ENCODE data around the gene TRAF3IP1. TPM values are rescaled to one million over a fixed set of nuclear protein-coding genes. Genes with fewer than 3 reads are reported as not detected.

The TRAF3IP1 gene
- total and polyA plus RNA-seq, 10 donors: 2.6 to 19.2 (median 8.8) TPM

- Histone ChIP-seq H3K27ac (no peak overlapping the region), H3K4me1 (no peaks in the 10 kb centered on the region), H3K27me3 (replicated peaks in 1 of 7) (no peaks in the 10 kb centered on the region), H3K36me3 (peaks cover 0 to 40% (median 10%) of the 10 kb centered on the region in 6 donors), H3K4me3 (no peak overlapping the region), H3K9me3 (no peaks in the 10 kb centered on the region)
- no peak for TF ChIP-seq CTCF (IDR thresholded peaks at IDR 0.05 in 8 of 11, conservative IDR thresholded peaks at IDR 0.05 in 3 of 11)
- TF ChIP-seq POLR2AphosphoS5 (IDR thresholded peaks at IDR 0.05): no peak
- no peak for DNase-seq
- intact Hi-C loops (cut with DNase I; ENCODE audit: low total_unique reads): no loop called here
- WGBS, 5 donors: 92 to 96% (median 93%) methylated on average over 6 of the region's 6 CpGs
Observed at GRCh38 chr2:238398577-238398976, 78.3 kb downstream of the TRAF3IP1 start.

- Histone ChIP-seq H3K27me3 (replicated peaks in 1 of 7) (no peaks in the 10 kb centered on the region), H3K9me3 (no peaks in the 10 kb centered on the region), H3K4me3 (no peak overlapping the region), H3K27ac (no peak overlapping the region), H3K36me3 (peaks cover 0 to 40% (median 10%) of the 10 kb centered on the region in 6 donors), H3K4me1 (no peaks in the 10 kb centered on the region)
- TF ChIP-seq POLR2AphosphoS5 (IDR thresholded peaks at IDR 0.05) (no peak), CTCF (IDR thresholded peaks at IDR 0.05 in 8 of 11, conservative IDR thresholded peaks at IDR 0.05 in 3 of 11) (no peak), POLR2A (IDR thresholded peaks at IDR 0.05) (no peak)
- intact Hi-C loops (cut with DNase I; ENCODE audit: low total_unique reads): no loop called here
- DNase-seq: no peak
- 92 to 100% (median 97%) methylated on average over 2 of the region's 2 CpGs for WGBS, 5 donors
Observed at GRCh38 chr2:238399094-238399493, 78.8 kb downstream of the TRAF3IP1 start.

- Histone ChIP-seq H3K27ac (no peak overlapping the region), H3K4me3 (no peak overlapping the region), H3K9me3 (no peaks in the 10 kb centered on the region), H3K4me1 (no peaks in the 10 kb centered on the region), H3K27me3 (replicated peaks in 1 of 7) (no peaks in the 10 kb centered on the region), H3K36me3 (peaks cover 0 to 40% (median 10%) of the 10 kb centered on the region in 6 donors)
- TF ChIP-seq CTCF (IDR thresholded peaks at IDR 0.05 in 8 of 11, conservative IDR thresholded peaks at IDR 0.05 in 3 of 11) (no peak), POLR2A (IDR thresholded peaks at IDR 0.05) (no peak), POLR2AphosphoS5 (IDR thresholded peaks at IDR 0.05) (no peak)
- intact Hi-C loops (cut with DNase I; ENCODE audit: low total_unique reads): no loop called here
- WGBS, 5 donors: 85 to 95% (median 89%) methylated on average over 8 of the region's 8 CpGs
- no peak for DNase-seq
Observed at GRCh38 chr2:238401551-238401950, 81.2 kb downstream of the TRAF3IP1 start.

- Histone ChIP-seq H3K4me3 (no peak overlapping the region), H3K36me3 (peaks cover 0 to 43% (median 9%) of the 10 kb centered on the region in 6 donors), H3K4me1 (no peaks in the 10 kb centered on the region), H3K9me3 (no peaks in the 10 kb centered on the region), H3K27me3 (replicated peaks in 1 of 7) (no peaks in the 10 kb centered on the region), H3K27ac (no peak overlapping the region)
- no peak for TF ChIP-seq POLR2AphosphoS5 (IDR thresholded peaks at IDR 0.05)
- no peak for TF ChIP-seq CTCF (IDR thresholded peaks at IDR 0.05 in 8 of 11, conservative IDR thresholded peaks at IDR 0.05 in 3 of 11)
- TF ChIP-seq POLR2A (IDR thresholded peaks at IDR 0.05): no peak
- intact Hi-C loops (cut with DNase I; ENCODE audit: low total_unique reads): no loop called here
- no peak for DNase-seq
- WGBS, 5 donors: 92 to 96% (median 94%) methylated on average over 21 of the region's 21 CpGs
Observed at GRCh38 chr2:238403632-238404405, 83.5 kb downstream of the TRAF3IP1 start.

Measured in spleen (tissue), 11 donors.